ENCODE data around the gene ADNP. TPM values are rescaled to one million over a fixed set of nuclear protein-coding genes. Genes with fewer than 3 reads are reported as not detected.
"Not testable (repeated sequence)": the region's sequence is repeated elsewhere in the genome, so short reads cannot be mapped to it uniquely, and the experiment has no call there.

The ADNP gene
- total RNA-seq, 1 donor from 2014 or later: 30.3 TPM

DNA sequence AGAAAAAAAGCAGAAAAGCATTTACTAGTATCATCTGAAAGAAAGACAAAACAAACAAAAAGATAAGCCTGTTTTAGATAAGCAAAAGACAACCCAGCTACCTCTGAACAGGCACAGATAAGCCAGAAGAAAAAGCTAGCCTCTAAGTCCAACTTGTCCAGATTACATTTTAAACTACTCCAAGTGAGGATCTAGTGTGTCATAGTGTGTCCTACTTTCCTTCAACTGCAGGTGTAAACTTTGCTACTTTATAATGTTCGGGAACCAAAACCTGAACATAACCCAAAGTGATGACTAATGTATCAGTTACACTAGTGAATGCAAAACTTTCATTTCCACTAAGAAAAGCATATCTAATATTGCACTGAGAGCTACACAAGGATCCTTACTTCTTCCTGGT, 19.5 kb downstream of the ADNP start:
- ATAC-seq (no peak), DNase-seq (ENCODE audit: missing footprints) (no peak)
- intact Hi-C loops (cut with DNase I): no loop called here

DNA sequence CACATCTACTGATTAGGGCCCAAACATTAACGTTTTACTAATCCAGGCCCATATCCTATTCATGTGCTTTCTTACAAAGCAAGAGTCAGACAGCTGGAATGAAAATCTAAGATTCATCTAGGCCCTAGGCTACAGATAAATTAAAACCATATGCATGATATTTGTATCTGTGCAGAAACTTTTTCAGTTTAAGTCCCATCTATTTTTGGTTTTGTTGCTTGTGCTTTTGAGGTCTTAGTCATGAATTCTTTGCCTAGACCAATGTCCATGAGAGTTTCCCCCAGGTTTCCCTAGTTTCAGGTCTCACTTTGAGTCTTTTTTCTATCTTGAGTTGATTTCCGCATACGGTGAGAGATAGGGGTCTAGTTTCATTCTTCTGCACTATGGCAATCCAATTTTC, 20.2 kb downstream of the ADNP start:
- intact Hi-C loops (cut with DNase I): no loop called here
- no peak for ATAC-seq
- no peak for DNase-seq (ENCODE audit: missing footprints)

DNA sequence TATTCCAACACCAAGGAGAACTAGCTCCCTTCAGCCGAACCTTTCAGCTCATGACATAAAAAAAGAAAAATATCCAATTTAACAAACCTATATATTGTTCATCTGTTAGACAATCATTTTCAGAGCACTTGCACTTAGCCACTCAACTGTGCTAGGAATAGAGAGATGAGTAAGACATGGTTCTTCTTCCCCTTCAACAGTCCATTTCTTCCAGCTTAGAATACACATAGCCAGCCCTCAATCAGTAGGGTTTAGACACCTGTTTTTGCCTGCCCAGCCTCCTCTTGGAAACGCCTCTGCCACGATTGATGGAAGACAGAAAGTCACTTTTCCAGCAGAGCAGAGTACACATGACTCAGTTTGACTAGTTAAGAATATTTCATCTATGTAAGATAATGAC, 21.8 kb downstream of the ADNP start:
- DNase-seq (ENCODE audit: missing footprints) (no peak), ATAC-seq (no peak)
- intact Hi-C loops (cut with DNase I): no loop called here

DNA sequence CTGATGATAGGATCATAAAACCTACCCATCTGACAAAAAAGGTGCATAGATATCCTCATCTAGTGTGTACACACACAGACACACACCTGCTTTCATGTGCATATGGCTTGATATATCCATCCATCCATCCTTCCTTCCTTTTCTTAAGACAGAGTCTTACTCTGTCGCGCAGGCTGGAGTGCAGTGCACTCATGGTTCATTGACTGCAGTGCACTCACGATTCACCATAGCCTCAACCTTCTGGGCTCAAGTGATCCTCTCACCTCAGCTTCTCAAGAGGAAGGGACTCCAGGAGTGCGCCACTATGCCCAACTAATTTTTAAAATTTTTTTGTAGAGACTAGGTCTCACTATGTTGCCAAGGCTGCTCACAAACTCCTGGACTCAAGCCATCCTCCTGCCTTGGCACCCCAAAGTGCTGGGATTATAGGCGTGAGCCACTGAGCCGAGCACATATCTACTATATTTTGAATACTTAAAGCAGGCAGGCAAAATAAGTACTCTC, 27.1 kb downstream of the ADNP start:
- ATAC-seq: no peak

DNA sequence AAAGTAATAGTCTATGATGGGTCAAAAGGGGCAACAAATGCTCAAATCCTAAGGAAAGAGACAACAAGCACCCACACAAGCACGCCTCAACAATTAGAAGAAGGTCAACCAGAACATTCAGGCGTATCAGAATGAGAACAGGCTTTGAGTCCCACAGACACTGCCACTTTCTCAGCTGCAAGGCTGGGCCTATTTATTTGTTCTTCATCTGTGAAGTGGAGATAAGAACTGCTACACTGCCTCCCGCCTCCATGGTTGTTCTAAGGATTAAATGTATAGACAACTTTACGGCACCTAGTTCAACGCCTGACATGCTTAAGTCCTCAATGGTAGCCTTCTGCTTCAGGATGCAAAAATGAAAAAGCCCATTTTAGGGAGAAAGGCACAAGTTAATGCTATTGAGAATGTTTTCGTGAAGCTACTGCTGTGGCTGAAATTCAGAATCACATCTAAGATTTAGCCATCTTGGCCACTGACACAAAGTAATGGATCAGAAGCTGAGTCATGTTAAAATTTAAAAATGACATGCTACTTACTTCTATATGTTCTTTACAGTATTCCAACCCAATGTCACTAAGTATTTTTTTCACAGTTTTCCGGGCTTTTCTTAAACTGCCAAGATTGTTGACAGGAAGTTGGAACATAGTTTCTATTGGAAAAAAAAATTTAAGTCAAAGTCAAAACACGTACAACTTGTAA, 27.7 kb downstream of the ADNP start:
- ATAC-seq (no peak), DNase-seq (ENCODE audit: missing footprints) (no peak)
- intact Hi-C loops (cut with DNase I): no loop called here

More for the DNA sequence above, 27.1 kb downstream of the ADNP start:
- DNase-seq (ENCODE audit: missing footprints): no peak
- intact Hi-C loops (cut with DNase I): no loop called here

DNA sequence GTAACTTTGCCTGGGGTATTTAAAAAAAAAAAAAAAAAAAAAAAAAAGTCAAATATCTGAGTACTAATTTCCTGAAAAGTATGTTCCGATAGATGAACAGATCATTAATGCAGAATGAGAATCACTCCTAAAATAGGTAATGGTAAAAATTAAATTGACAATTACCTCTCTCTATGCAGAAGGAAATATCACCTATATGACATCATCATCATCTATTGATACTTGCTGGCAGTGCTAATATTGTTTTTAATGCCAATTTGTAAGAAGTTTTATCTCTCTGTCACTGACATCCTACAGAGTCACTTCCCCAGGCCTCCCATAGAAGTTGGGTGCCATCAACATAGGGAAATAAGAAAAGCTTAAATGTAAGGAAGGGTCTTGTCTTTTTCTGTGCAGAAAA, 29.9 kb downstream of the ADNP start:
- intact Hi-C loops (cut with DNase I): no loop called here

DNA sequence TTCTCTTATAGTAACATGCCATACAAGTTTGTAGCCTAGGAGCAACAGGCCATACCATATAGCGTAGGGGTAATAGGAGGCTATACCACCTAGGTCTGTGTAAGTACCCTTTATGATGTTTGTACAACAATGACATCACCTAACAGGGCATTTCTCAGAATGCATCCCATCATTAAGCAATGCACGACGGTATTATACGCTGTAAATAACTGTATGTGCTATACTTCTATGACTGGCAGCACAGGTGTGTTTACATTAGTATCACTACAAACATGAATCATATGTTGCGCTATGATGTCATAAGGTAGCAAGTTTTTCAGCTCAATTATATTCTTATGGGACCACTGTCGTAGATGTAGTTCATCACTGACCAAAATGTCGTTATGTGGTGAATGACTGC, 31.0 kb downstream of the ADNP start:
- ATAC-seq (no peak), DNase-seq (ENCODE audit: missing footprints) (no peak)
- intact Hi-C loops (cut with DNase I): no loop called here

More for the DNA sequence above, 29.9 kb downstream of the ADNP start:
- no peak for ATAC-seq
- DNase-seq (ENCODE audit: missing footprints): no peak

DNA sequence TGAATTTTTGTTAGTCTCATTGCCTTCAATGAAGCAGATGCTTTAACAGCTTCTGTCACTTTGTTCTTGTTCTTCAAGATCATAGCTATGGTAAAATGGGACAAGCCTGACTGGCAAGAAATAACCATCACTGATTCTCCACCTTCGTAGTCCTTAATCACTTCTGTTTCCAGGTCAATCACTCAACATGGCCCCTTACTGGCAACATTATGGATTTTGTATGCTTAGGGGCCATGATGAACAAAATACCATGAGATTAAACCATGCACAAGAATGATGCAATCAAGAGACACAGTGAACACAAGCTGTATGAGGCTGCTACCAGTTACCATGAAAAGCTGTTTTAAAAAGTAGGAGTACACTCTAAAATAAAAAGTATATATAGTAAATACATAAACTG, 32.8 kb downstream of the ADNP start:
- intact Hi-C loops (cut with DNase I): no loop called here
- ATAC-seq (no peak), DNase-seq (ENCODE audit: missing footprints) (no peak)

DNA sequence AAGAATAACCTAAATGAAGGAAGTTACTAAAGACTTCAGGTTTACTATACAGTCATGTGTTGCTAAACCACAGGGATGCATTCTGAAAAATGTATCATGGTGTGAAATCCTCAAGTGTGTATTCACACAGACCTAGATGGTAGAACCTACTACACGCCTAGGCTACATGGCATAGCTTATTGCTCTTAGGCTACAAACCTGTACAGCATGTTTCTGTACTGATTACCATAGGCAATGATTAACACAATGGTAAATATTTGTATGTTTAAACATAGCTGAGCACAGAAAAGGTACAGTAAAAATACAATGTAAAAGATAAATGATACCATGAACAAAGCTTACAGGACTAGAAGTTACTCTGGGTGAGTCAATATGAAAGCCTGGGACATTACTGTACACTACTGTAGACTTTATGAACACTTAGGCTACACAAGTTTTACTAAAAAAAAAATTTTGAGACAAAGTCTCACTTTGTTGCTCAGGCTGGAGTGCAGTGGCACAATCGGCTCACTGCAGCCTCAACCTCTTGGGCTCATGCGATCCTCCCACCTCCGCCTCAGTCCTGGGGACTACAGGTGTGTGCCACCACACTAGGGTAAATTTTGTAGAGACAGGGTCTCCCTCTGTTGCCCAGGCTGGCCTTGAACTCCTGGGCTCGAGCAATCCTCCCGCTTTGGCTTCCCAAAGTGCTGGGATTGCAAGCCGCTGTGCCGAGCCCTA, 36.0 kb downstream of the ADNP start:
- ATAC-seq (no peak), DNase-seq (ENCODE audit: missing footprints) (no peak)
- intact Hi-C loops (cut with DNase I): no loop called here

DNA sequence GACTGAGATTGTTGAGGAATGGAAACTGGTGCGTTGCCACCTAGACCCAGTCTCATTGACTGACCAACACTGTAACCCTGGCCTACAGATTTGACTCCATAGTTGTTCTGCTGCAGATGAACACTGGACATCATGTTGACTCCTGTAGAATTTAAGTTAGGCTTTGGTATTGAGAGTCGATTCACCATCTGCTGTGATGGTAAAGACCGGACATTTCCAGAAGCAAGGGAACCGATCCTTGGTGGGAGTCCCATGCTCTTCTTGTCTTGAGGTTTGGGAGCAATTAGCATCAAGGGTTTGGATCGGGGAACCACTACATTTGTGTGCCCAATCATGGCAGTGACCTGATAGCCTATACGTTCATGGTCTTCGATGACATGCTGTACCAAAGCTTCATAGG, 37.6 kb downstream of the ADNP start:
- intact Hi-C loops (cut with DNase I): no loop called here
- no peak for ATAC-seq
- DNase-seq (ENCODE audit: missing footprints): no peak

DNA sequence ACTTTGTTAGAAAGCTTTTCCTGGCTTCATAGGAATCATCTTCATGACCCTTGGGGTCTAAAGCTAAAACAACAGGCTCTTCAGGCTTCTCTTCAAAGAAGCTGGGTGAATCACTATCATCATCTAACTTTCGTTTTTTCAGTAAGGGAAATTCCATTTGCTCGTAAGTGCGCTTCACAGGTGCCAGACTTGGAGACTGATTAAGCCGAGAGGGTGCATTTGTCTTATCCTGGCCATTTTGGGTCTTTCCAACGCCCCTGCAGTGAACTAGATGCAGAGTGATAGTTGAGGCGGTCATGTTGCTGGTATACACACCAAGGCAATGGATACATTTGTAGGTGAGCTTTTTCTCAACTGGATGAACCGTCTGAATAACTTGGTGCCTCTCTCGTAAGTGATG, 38.8 kb downstream of the ADNP start:
- intact Hi-C loops (cut with DNase I): no loop called here
- ATAC-seq: no peak
- no peak for DNase-seq (ENCODE audit: missing footprints)

DNA sequence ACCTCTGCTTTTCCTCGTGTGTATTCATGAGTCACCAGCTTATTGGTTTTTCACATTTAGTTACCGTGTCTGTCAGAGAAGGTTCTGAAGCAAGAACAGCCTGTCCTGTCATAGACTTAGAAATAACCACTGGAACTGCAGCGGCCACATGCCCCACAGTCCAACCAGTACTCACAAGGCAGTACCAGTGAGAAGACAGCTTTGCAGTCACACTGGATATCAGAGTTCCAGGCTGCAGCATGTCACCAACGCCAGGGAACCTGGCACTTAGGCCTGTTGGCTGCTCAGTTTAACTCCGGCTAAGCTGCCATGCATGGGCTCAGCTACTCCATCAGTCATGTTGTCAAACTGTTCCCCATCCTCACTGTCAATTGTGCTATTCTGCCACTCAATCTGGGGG, 40.1 kb downstream of the ADNP start:
- DNase-seq (ENCODE audit: missing footprints) (no peak), ATAC-seq (peak; percentile 47)
- intact Hi-C loops (cut with DNase I): no loop called here

DNA sequence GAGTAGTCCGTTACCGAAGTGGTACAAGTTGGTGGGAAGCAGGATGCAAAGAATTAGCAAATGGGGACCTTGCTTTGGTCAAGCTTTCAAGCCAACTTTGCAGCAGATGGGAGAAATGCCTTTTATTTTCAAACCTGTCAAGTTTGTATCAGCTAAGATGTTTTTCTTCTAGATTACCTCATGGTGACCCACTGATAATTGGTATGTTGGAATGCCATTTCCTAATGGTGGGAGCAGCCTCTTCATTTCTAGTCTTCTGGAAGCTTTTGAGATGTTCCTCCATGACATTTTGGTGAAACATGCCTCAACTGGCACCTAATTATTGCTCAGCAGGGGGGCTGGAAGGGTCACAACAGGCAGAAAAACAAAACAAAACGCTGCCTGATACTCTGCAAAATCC, 43.7 kb downstream of the ADNP start:
- intact Hi-C loops (cut with DNase I): no loop called here
- DNase-seq (ENCODE audit: missing footprints) (no peak), ATAC-seq (no peak)

DNA sequence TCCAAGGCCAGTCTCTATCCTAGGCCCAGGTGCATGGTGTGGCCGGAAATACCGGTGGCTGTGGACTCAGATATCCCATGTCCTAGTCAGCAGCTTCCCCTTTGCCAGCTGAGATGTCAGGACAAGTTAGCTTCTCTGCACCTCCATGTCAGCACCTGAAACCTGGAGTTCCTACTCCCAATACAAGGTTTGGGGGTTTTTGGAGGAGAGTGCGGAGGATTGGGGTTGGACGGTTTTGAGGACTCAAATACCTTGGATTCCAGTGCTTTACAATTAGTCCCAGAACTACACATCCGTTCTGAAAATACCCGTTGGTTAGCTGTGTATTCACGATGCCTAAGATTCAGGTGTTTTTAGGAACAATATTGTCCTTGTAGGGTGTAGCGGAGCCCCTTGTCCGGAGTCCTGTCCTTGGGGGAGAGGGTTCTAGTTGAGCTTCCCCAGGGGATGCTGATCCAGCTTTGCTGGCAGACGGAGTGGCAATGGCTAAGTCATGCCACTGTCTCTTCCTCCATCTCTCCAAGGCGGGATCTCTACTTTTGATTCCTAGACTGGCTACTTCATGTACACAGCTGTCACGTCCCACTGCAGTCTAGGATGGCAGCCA, 45.0 kb downstream of the ADNP start:
- intact Hi-C loops (cut with DNase I): no loop called here
- ATAC-seq: peak; percentile 9
- no peak for DNase-seq (ENCODE audit: missing footprints)

DNA sequence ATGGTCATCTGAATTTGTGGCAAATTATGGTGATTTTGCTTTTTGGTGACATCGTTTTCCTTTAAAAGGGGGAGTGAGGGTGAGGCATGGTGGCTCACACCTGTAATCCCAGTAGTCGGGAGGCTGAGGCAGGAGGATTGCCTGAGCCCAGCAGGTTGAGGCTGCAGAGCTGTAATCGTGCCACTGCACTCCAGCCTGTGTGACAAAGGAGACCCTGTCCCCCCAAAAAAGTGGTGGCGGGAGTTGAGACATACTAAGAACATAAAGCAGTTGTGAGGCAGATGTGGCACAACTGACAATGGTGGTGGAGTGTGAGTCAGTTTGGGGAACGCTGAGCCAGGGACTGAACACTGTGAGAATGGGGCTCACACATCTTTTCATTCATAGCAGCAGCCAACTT, 45.5 kb downstream of the ADNP start:
- ATAC-seq: no peak
- no peak for DNase-seq (ENCODE audit: missing footprints)

DNA sequence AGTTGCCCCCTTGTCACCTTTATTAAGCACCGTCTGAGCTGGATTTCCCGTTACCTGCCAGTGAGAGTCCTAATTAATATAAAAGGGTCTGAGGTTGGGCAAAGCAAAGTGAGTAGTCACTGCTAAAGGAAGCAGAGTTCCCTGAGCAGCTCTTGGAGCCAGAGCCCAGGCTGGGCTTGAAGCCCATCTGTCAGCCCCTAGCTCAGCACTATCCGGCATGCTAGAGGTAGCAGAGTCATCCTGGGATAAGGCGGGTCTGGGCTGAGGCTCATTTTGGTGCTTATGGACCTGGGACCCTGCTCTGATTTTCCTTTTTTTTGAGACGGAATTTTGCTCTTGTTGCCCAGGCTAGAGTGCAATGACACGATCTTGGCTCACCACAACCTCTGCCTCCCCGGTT, 46.2 kb downstream of the ADNP start:
- no peak for DNase-seq (ENCODE audit: missing footprints)
- intact Hi-C loops (cut with DNase I): no loop called here

More for the DNA sequence above, 45.5 kb downstream of the ADNP start:
- intact Hi-C loops (cut with DNase I): no loop called here

DNA sequence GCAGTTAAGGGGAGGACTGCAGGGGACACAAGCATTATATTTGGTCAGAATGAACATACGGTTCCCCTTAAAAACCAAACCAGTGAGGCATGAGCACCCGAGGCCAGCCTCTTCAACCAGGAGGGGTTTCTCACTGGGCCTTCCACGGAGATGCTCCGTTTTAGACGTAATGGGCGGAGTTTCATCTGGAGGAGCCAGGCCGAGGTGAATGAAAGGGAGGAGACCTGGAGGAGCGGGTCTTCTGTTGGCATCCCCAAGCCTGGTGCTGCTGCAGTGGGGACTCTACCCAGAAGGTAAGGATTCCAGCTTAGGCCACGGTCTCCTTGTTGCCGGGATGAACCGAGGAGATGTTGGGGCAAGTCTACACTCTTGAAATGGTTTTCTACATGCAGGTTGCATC, 47.4 kb downstream of the ADNP start:
- ATAC-seq (no peak), DNase-seq (ENCODE audit: missing footprints) (no peak)
- intact Hi-C loops (cut with DNase I): no loop called here

More for the DNA sequence above, 46.2 kb downstream of the ADNP start:
- no peak for ATAC-seq

DNA sequence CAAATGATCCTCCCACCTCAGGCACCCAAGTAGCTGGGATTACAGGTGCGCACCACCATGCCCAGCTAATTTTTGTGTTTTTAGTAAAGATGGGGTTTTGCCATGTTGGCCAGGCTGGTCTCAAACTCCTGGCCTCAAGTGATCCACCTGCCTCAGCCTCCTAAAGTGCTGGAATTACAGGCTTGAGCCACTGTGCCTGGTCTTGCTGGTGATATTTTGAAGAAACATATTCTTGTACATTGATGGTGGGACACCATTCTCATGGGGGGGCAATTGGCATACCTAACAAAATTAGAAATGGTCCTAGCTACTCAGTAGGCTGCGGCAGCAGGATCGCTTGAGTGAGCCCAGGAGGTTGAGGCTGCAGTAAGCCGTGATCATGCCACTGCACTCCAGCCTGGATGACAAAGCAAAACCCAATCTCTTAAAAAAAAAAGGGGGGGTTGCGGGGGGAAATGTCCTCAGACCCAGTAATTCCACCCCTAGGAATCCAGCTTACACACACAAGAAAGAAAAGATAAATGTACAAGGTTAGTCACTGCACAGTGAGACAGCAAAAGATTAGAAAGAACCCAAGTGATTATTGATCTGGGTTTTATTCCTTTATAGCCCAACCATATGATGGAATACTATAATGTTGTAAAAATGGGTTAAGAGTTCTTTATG, 49.3 kb downstream of the ADNP start:
- intact Hi-C loops (cut with DNase I); DNase-seq (ENCODE audit: missing footprints); ATAC-seq: not testable (repeated sequence)

Measured in Right ventricle myocardium inferior (tissue), 1 donor.